B cell (primary cell): ENCODE data around the gene TLK1. TPM values are rescaled to one million over a fixed set of nuclear protein-coding genes. Genes with fewer than 3 reads are reported as not detected.

Source experiments
- ATAC-seq: fragments of 200-7000 bp; cut with Tn5 transposase; one replicate; pipeline ENCODE4 v1.10.0; 2021; ENCODE audit warnings: low read depth, mild to moderate bottlenecking, moderate number of reproducible peaks, moderate library complexity
- CTCF ChIA-PET: fragments of 350-600 bp; sonication (Branson Sonifier 250); formaldehyde crosslinking; loops from one replicate; lab custom pipeline; 2021; ENCODE audit warnings: antibody characterized with exemption, inconsistent platforms; lab: Charles Lee
- POLR2A ChIA-PET: fragments of 350-600 bp; sonication (Branson Sonifier 250); formaldehyde crosslinking; loops from one replicate; lab custom pipeline; 2021; ENCODE audit warnings: antibody characterized with exemption; lab: Charles Lee
- DNase-seq: peaks from one replicate; pipeline ENCODE4 v3.0.0; 2013
- H2AFZ ChIP-seq: 2 replicates; pipeline ENCODE4 v1.6.1; 2012; ENCODE audit warnings: mild to moderate bottlenecking, low read depth, low read length; ENCODE audit not compliant: insufficient read depth, poor library complexity, severe bottlenecking
- H3K27ac ChIP-seq, 2 donors: 1 replicate in 1 of 2; 2 replicates in 1 of 2; pipeline ENCODE4 v1.5.1; 2012 to 2013; ENCODE audit warnings: low read length in 2 of 2, mild to moderate bottlenecking in 2 of 2, moderate library complexity in 1 of 2
- H3K27me3 ChIP-seq, 4 experiments: fragments of 200-600 bp in 1 of 4; sonication (generic) in 1 of 4; replicated peaks in 1 of 4; 1 replicate in 2 of 4; 2 replicates in 2 of 4; pipeline versions ENCODE4 v1.6.1 to v1.7.0; 2013 to 2016; ENCODE audit warnings: low read length in 3 of 4, mild to moderate bottlenecking in 2 of 4, mixed read lengths in 1 of 4, moderate library complexity in 1 of 4; ENCODE audit not compliant: insufficient read depth in 4 of 4, control insufficient read depth in 3 of 4; ENCODE audit errors: control extremely low read depth in 1 of 4
- H3K36me3 ChIP-seq, 2 experiments: replicated peaks in 1 of 2; 1 replicate in 1 of 2; 2 replicates in 1 of 2; pipeline versions ENCODE4 v1.6.1 to v1.7.1; 2013; ENCODE audit warnings: low read length in 1 of 2; ENCODE audit not compliant: insufficient read depth in 2 of 2, control insufficient read depth in 1 of 2; ENCODE audit errors: control extremely low read depth in 1 of 2, extremely low read depth in 1 of 2
- H3K4me1 ChIP-seq, 2 donors: fragments of 200-600 bp in 1 of 2; sonication (generic) in 1 of 2; 1 replicate in 1 of 2; 2 replicates in 1 of 2; pipeline versions ENCODE4 v1.5.1 to v1.6.1; 2013 to 2017; ENCODE audit warnings: low read length in 2 of 2; ENCODE audit not compliant: control insufficient read depth in 2 of 2, insufficient read depth in 2 of 2
- H3K4me2 ChIP-seq: replicated peaks from 2 replicates; pipeline ENCODE3; 2012; ENCODE audit warnings: mild to moderate bottlenecking, low read depth, low read length; ENCODE audit not compliant: poor library complexity, severe bottlenecking
- H3K4me3 ChIP-seq, 5 experiments: fragments of 200-600 bp in 1 of 5; sonication (generic) in 1 of 5; 1 replicate in 3 of 5; 2 replicates in 2 of 5; pipeline versions ENCODE4 v1.5.1 to v1.7.0; 2011 to 2016; ENCODE audit warnings: low read length in 4 of 5, mild to moderate bottlenecking in 4 of 5, low read depth in 2 of 5, control low read depth in 1 of 5, moderate library complexity in 1 of 5; ENCODE audit not compliant: insufficient read depth in 1 of 5; ENCODE audit errors: control extremely low read depth in 1 of 5, extremely low read depth in 1 of 5
- H3K79me2 ChIP-seq: fragments of 200-600 bp; sonication (generic); one replicate; pipeline ENCODE4 v1.6.0; 2016; ENCODE audit warnings: low read length; ENCODE audit not compliant: control insufficient read depth, insufficient read depth
- H3K9ac ChIP-seq: fragments of 200-600 bp; sonication (generic); 2 replicates; pipeline ENCODE4 v1.6.1; 2017; ENCODE audit warnings: mild to moderate bottlenecking, low read length, moderate library complexity
- H3K9me3 ChIP-seq, 3 donors: one replicate each; pipeline versions ENCODE4 v1.6.1 to v1.7.1; 2013; ENCODE audit warnings: low read length in 2 of 3; ENCODE audit not compliant: control insufficient read depth in 2 of 3, insufficient read depth in 1 of 3; ENCODE audit errors: control extremely low read depth in 1 of 3
- H4K20me1 ChIP-seq: 2 replicates; pipeline ENCODE4 v1.6.0; 2012; ENCODE audit warnings: mild to moderate bottlenecking, low read length; ENCODE audit not compliant: insufficient read depth, control insufficient read depth, poor library complexity, severe bottlenecking
- H3K27ac Mint-ChIP-seq: one replicate; pipeline ENCODE4 v1.8.0; 2021; ENCODE audit warnings: mixed read lengths
- H3K27me3 Mint-ChIP-seq: one replicate; pipeline ENCODE4 v1.8.0; 2021; ENCODE audit warnings: mixed read lengths
- H3K4me1 Mint-ChIP-seq: one replicate; pipeline ENCODE4 v1.8.0; 2021; ENCODE audit warnings: mixed read lengths
- H3K4me3 Mint-ChIP-seq: one replicate; pipeline ENCODE4 v1.8.0; 2021; ENCODE audit warnings: mixed read lengths
- H3K9me3 Mint-ChIP-seq: one replicate; pipeline ENCODE4 v1.8.0; 2022; ENCODE audit warnings: mixed read lengths; ENCODE audit not compliant: insufficient read depth
- CTCF ChIP-seq: fragments of 200-600 bp; IDR thresholded peaks from one replicate; pipeline ENCODE4 v1.8.0; 2022; ENCODE audit warnings: antibody characterized with exemption, mild to moderate bottlenecking
- EZH2 ChIP-seq: IDR thresholded peaks from 2 replicates; pipeline ENCODE4 v1.6.1; 2012; ENCODE audit warnings: borderline replicate concordance, low read depth, mild to moderate bottlenecking, moderate library complexity, low read length; ENCODE audit not compliant: insufficient read depth, poor library complexity, severe bottlenecking
- WGBS: methylation state at CpG from one replicate; pipeline ENCODE4 v1.1.5; 2013; ENCODE audit warnings: missing lambda C conversion rate; ENCODE audit not compliant: insufficient coverage; 5-methylcytosine and 5-hydroxymethylcytosine counted together
- intact Hi-C: fragments of 100-400 bp; cut with micrococcal nuclease; formaldehyde crosslinking; loops from one replicate; pipeline ENCODE4 v1.10.0; 2022
- polyA plus RNA-seq: library from polyadenylated mRNA; depleted of rRNA; stranded (reverse); fragments of >200 nt; gene quantifications from 2 replicates; pipeline ENCODE4 v1.2.3, GENCODE V29; 2012
- total RNA-seq, 2 donors: library from RNA; stranded (reverse); fragments of 120-200 nt in 1 of 2; gene quantifications; 1 replicate in 1 of 2; 2 replicates in 1 of 2; pipeline versions ENCODE4 v1.2.3 to v1.2.4, GENCODE V29; 2013 to 2022

TLK1 gene
- total and polyA plus RNA-seq, 2 donors (not counting 1 experiment from before 2014, with no cell fraction given) = 13.8 to 186 TPM

- CTCF ChIA-PET = interaction anchor here (2.2 kb wide), 1 partner anchor 235 kb away, joined by 6 read pairs; no protein-coding TSS in a partner anchor
- intact Hi-C loops = no loop called here
- Mint-ChIP-seq H3K27me3 (no peaks in the 10 kb centered on the region), H3K4me3 (peak overlapping the region; percentile 8), H3K9me3 (no peaks in the 10 kb centered on the region), H3K27ac (no peak overlapping the region), H3K4me1 (peaks cover 22% of the 10 kb centered on the region)
- peaks cover 3 to 10% of the 10 kb centered on the region in 2 donors for H3K4me1 ChIP-seq
- no peaks in the 10 kb centered on the region for H4K20me1 ChIP-seq
- H3K36me3 ChIP-seq = no peaks in the 10 kb centered on the region
- no peaks in the 10 kb centered on the region for H3K27me3 ChIP-seq
- no peak for ATAC-seq
- H3K4me3 ChIP-seq = no peak overlapping the region
- POLR2A ChIA-PET = interaction anchor here (0.6 kb wide), 1 partner anchor 156 kb away, joined by 9 read pairs; no protein-coding TSS in a partner anchor
- no peak for DNase-seq
- no peak overlapping the region for H3K9ac ChIP-seq
- WGBS = 73% methylated on average over 5 of the region's 9 CpGs
- H3K4me2 ChIP-seq = no peak overlapping the region
- TF ChIP-seq CTCF = no peak
- no peak for TF ChIP-seq EZH2
- H3K79me2 ChIP-seq = no peaks in the 10 kb centered on the region
- H2AFZ ChIP-seq = no peak overlapping the region
- H3K27ac ChIP-seq = no peak overlapping the region
- no peaks in the 10 kb centered on the region for H3K9me3 ChIP-seq
Measured at GRCh38 chr2:171181064-171182049, 20.7 kb upstream of the TLK1 start.
